Progenitor cell of endocrine pancreas (in vitro differentiated cells): ENCODE measurements around the gene GRK5. TPM values are rescaled to one million over a fixed set of nuclear protein-coding genes. Genes with fewer than 3 reads are reported as not detected.

ENCODE experiments used
- DNase-seq: peaks from one replicate; pipeline ENCODE4 v3.0.0; 2021; ENCODE audit warnings: low spot score; ENCODE audit not compliant: unreplicated experiment
- H3K27ac Mint-ChIP-seq: 2 replicates; pipeline ENCODE4 v1.8.0; 2021; ENCODE audit warnings: mild to moderate bottlenecking, moderate library complexity, mixed read lengths
- H3K27me3 Mint-ChIP-seq: 2 replicates; pipeline ENCODE4 v1.8.0; 2021; ENCODE audit warnings: mixed read lengths
- H3K36me3 Mint-ChIP-seq: 2 replicates; pipeline ENCODE4 v1.8.0; 2022; ENCODE audit warnings: mixed read lengths; ENCODE audit not compliant: insufficient read depth
- H3K4me1 Mint-ChIP-seq: 2 replicates; pipeline ENCODE4 v1.8.0; 2021; ENCODE audit warnings: low read depth, mixed read lengths
- H3K4me3 Mint-ChIP-seq: 2 replicates; pipeline ENCODE4 v1.8.0; 2021; ENCODE audit warnings: low read depth, mild to moderate bottlenecking, moderate library complexity, mixed read lengths
- H3K9me3 Mint-ChIP-seq: 2 replicates; pipeline ENCODE4 v1.8.0; 2021; ENCODE audit warnings: low read depth, mixed read lengths
- total RNA-seq: library from RNA; stranded (reverse); gene quantifications from 2 replicates; pipeline ENCODE4 v1.2.1, GENCODE V29; 2021
- TF ChIP-seq, protein P1 (sequence below): fragments of 200-600 bp; sonication (generic); IDR thresholded peaks from one replicate; pipeline ENCODE4 v1.5.0; 2021; ENCODE audit warnings: antibody characterized with exemption, mild to moderate bottlenecking; ENCODE audit not compliant: unreplicated experiment

The GRK5 gene
- total RNA-seq, 1 donor from 2014 or later = 21.6 TPM

DNA sequence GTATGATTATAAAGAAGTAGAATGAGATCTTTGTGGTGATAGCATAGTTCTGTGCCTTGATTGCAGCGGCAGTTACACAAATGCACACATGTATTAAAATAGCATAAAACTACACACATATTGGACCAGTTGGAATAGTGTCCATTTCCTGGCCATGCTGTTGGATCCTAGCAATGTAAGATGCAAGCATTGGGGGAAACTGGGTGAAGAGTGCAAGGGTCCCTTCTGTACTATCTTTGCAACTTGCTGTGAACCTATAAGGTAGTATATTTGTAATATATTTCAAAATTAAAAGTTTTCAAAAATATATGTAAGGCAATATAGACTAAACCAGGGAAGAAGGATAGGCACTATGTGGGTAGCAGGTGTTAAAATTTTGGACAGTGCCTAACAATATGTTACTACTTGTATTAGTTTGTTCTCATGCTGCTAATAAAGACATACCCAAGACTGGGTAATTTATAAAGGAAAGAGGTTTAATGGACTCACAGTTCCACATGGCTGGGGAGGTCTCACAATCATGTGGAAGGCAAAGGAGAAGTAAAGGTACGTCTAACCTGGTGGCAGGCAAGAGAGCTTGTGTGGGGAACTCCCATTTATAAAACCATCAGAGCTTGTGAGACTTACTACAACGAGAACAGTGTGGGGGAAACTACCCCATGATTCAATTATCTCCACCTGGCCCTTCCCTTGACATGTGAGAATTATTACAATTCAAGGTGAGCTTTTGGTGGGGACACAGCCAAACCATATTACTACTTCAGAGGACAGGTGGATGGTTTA, 263.7 kb downstream of the GRK5 start:
- Mint-ChIP-seq H3K9me3 (peaks cover 4% of the 10 kb centered on the region), H3K36me3 (no peaks in the 10 kb centered on the region), H3K27ac (no peak overlapping the region), H3K4me3 (no peak overlapping the region), H3K4me1 (no peaks in the 10 kb centered on the region), H3K27me3 (peaks cover 23% of the 10 kb centered on the region)
- DNase-seq = no peak
- TF ChIP-seq, protein P1, sequence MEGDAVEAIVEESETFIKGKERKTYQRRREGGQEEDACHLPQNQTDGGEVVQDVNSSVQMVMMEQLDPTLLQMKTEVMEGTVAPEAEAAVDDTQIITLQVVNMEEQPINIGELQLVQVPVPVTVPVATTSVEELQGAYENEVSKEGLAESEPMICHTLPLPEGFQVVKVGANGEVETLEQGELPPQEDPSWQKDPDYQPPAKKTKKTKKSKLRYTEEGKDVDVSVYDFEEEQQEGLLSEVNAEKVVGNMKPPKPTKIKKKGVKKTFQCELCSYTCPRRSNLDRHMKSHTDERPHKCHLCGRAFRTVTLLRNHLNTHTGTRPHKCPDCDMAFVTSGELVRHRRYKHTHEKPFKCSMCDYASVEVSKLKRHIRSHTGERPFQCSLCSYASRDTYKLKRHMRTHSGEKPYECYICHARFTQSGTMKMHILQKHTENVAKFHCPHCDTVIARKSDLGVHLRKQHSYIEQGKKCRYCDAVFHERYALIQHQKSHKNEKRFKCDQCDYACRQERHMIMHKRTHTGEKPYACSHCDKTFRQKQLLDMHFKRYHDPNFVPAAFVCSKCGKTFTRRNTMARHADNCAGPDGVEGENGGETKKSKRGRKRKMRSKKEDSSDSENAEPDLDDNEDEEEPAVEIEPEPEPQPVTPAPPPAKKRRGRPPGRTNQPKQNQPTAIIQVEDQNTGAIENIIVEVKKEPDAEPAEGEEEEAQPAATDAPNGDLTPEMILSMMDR = no peak

- DNase-seq = no peak
- no peak overlapping the region for H3K27ac Mint-ChIP-seq
- H3K36me3 Mint-ChIP-seq = no peaks in the 10 kb centered on the region
- TF ChIP-seq, protein P1 = no peak
- no peaks in the 10 kb centered on the region for H3K4me1 Mint-ChIP-seq
- peaks cover 45% of the 10 kb centered on the region for H3K27me3 Mint-ChIP-seq
- H3K4me3 Mint-ChIP-seq = no peak overlapping the region
- H3K9me3 Mint-ChIP-seq = peaks cover 4% of the 10 kb centered on the region
Measured at GRCh38 chr10:119473771-119474170, 266.4 kb downstream of the GRK5 start.

GRCh38 chr10:119474606-119475005, 267.2 kb downstream of the GRK5 start:
- no peak for DNase-seq
- Mint-ChIP-seq H3K4me3 (no peak overlapping the region), H3K27ac (no peak overlapping the region), H3K27me3 (peaks cover 53% of the 10 kb centered on the region), H3K9me3 (peaks cover 4% of the 10 kb centered on the region), H3K36me3 (no peaks in the 10 kb centered on the region), H3K4me1 (no peaks in the 10 kb centered on the region)
- TF ChIP-seq, protein P1 = no peak

- peaks cover 47% of the 10 kb centered on the region for H3K27me3 Mint-ChIP-seq
- H3K36me3 Mint-ChIP-seq = no peaks in the 10 kb centered on the region
- H3K4me3 Mint-ChIP-seq = no peak overlapping the region
- H3K4me1 Mint-ChIP-seq = no peaks in the 10 kb centered on the region
- peaks cover 4% of the 10 kb centered on the region for H3K9me3 Mint-ChIP-seq
- no peak for DNase-seq
- no peak overlapping the region for H3K27ac Mint-ChIP-seq
- TF ChIP-seq, protein P1 = no peak
Measured at GRCh38 chr10:119477444-119477843, 270.1 kb downstream of the GRK5 start.

- Mint-ChIP-seq H3K4me3 (no peak overlapping the region), H3K9me3 (peaks cover 4% of the 10 kb centered on the region), H3K27me3 (peaks cover 47% of the 10 kb centered on the region), H3K36me3 (no peaks in the 10 kb centered on the region), H3K27ac (no peak overlapping the region), H3K4me1 (no peaks in the 10 kb centered on the region)
- TF ChIP-seq, protein P1 = no peak
- DNase-seq = no peak
Measured at GRCh38 chr10:119478111-119478802, 270.9 kb downstream of the GRK5 start.
